Panc1 (cell line): ENCODE results near the gene PKP1. TPM values are rescaled to one million over a fixed set of nuclear protein-coding genes. Genes with fewer than 3 reads are reported as not detected.

Experiments
- ATAC-seq: fragments of 200-7000 bp; cut with Tn5 transposase; 2 replicates; pipeline ENCODE4 v1.9.1; 2020; ENCODE audit warnings: mild to moderate bottlenecking, moderate library complexity
- BruUV-seq: library from RNA; stranded (reverse); fragments of 400-500 nt; replicated peaks from 2 replicates; lab custom pipeline; 2021; lab: Mats Ljungman, UMichigan
- CTCF ChIA-PET: fragments of 300-600 bp; sonication (Branson Sonifier 250); formaldehyde crosslinking; loops from one replicate; lab custom pipeline; 2022; ENCODE audit warnings: antibody characterized with exemption; lab: Charles Lee
- POLR2A ChIA-PET: fragments of 300-600 bp; sonication (Branson Sonifier 250); formaldehyde crosslinking; loops from one replicate; lab custom pipeline; 2022; ENCODE audit warnings: antibody characterized with exemption; lab: Charles Lee
- DNase-seq: peaks from one replicate; pipeline ENCODE4 v3.0.0-alpha.2; 2010; ENCODE audit warnings: low read depth, low spot score
- H3K27ac ChIP-seq: 2 replicates; pipeline ENCODE4 v1.5.1; 2011; ENCODE audit warnings: mild to moderate bottlenecking, low read length, inconsistent platforms
- H3K27me3 ChIP-seq: fragments of 200-500 bp; sonication (Bioruptor generic); 2 replicates; pipeline ENCODE4 v1.6.0; 2014; ENCODE audit warnings: low read length, inconsistent platforms; ENCODE audit not compliant: control insufficient read depth, insufficient read depth
- H3K36me3 ChIP-seq: fragments of 200-500 bp; sonication (Bioruptor generic); 2 replicates; pipeline ENCODE4 v1.5.1; 2014; ENCODE audit warnings: inconsistent platforms, mild to moderate bottlenecking, low read length, moderate library complexity; ENCODE audit not compliant: control insufficient read depth, insufficient read depth
- H3K4me1 ChIP-seq: 2 replicates; pipeline ENCODE4 v1.5.1; 2011; ENCODE audit warnings: inconsistent platforms, mild to moderate bottlenecking, low read length, moderate library complexity; ENCODE audit not compliant: control insufficient read depth, insufficient read depth
- H3K4me3 ChIP-seq, 2 experiments: 2 replicates each; pipeline ENCODE4 v1.5.1; 2011 to 2012; ENCODE audit warnings: low read depth in 2 of 2, low read length in 2 of 2, mild to moderate bottlenecking in 2 of 2, inconsistent platforms in 1 of 2, moderate library complexity in 1 of 2
- H3K9me3 ChIP-seq: fragments of 200-500 bp; sonication (Bioruptor generic); 2 replicates; pipeline ENCODE4 v1.5.1; 2014; ENCODE audit warnings: low read depth, mild to moderate bottlenecking, inconsistent platforms, low read length, moderate library complexity; ENCODE audit not compliant: control insufficient read depth, insufficient read depth
- POLR2AphosphoS5 ChIP-seq: IDR thresholded peaks from 2 replicates; pipeline ENCODE4 v1.6.1; 2012; ENCODE audit warnings: mild to moderate bottlenecking, low read depth, low read length, moderate library complexity
- SIN3A ChIP-seq: IDR thresholded peaks from 2 replicates; pipeline ENCODE4 v1.6.1; 2012; ENCODE audit warnings: low read depth, mild to moderate bottlenecking, low read length, moderate library complexity, borderline replicate concordance; ENCODE audit not compliant: insufficient read depth
- TCF7L2 ChIP-seq: IDR thresholded peaks from 2 replicates; pipeline ENCODE4 v1.6.1; 2011; ENCODE audit warnings: mild to moderate bottlenecking, low read depth, low read length, inconsistent platforms
- in situ Hi-C: cut with HindIII; loops from 2 replicates; pipeline ENCODE4 v1.10.0; 2016; ENCODE audit warnings: low sequenced_read_pairs, low pct_unique_long_range_greater_than_20kb
- intact Hi-C: fragments of 100-400 bp; cut with micrococcal nuclease; formaldehyde crosslinking; loops from one replicate; pipeline ENCODE4 v1.10.0; 2022; ENCODE audit not compliant: unreplicated experiment
- total RNA-seq: library from RNA; stranded (reverse); gene quantifications from one replicate; pipeline ENCODE4 v1.2.1, GENCODE V29; 2021; ENCODE audit not compliant: unreplicated experiment
- TF ChIP-seq, protein P1 (sequence below), 2 experiments: IDR thresholded peaks; 2 replicates each; pipeline ENCODE4 v1.6.1; 2011 to 2012; ENCODE audit warnings: low read depth in 2 of 2, control low read depth in 1 of 2, low read length in 1 of 2, mild to moderate bottlenecking in 1 of 2, moderate library complexity in 1 of 2; ENCODE audit not compliant: insufficient read depth in 1 of 2
- TF ChIP-seq, protein P2 (sequence below): fragments of 450-650 bp; IDR thresholded peaks from 2 replicates; pipeline ENCODE4 v1.5.1; 2017; ENCODE audit warnings: mild to moderate bottlenecking

Gene PKP1
- total RNA-seq, 1 experiment from 2014 or later, result 0.44 TPM

GRCh38 chr1:201374364-201374763, 91.1 kb downstream of the PKP1 start:
- intact Hi-C loops, result no loop called here
- ATAC-seq (no peak), DNase-seq (no peak)
- Histone ChIP-seq H3K27me3 (peaks cover 14% of the 10 kb centered on the region), H3K27ac (no peak overlapping the region), H3K4me3 (no peak overlapping the region), H3K9me3 (no peaks in the 10 kb centered on the region), H3K4me1 (no peaks in the 10 kb centered on the region), H3K36me3 (no peaks in the 10 kb centered on the region)
- ChIA-PET POLR2A (no interaction called here), CTCF (no interaction called here)
- in situ Hi-C loops, result no loop called here
- no TSS peak for BruUV-seq
- TF ChIP-seq POLR2AphosphoS5 (no peak), TCF7L2 (no peak), SIN3A (no peak)
- TF ChIP-seq, protein P1, sequence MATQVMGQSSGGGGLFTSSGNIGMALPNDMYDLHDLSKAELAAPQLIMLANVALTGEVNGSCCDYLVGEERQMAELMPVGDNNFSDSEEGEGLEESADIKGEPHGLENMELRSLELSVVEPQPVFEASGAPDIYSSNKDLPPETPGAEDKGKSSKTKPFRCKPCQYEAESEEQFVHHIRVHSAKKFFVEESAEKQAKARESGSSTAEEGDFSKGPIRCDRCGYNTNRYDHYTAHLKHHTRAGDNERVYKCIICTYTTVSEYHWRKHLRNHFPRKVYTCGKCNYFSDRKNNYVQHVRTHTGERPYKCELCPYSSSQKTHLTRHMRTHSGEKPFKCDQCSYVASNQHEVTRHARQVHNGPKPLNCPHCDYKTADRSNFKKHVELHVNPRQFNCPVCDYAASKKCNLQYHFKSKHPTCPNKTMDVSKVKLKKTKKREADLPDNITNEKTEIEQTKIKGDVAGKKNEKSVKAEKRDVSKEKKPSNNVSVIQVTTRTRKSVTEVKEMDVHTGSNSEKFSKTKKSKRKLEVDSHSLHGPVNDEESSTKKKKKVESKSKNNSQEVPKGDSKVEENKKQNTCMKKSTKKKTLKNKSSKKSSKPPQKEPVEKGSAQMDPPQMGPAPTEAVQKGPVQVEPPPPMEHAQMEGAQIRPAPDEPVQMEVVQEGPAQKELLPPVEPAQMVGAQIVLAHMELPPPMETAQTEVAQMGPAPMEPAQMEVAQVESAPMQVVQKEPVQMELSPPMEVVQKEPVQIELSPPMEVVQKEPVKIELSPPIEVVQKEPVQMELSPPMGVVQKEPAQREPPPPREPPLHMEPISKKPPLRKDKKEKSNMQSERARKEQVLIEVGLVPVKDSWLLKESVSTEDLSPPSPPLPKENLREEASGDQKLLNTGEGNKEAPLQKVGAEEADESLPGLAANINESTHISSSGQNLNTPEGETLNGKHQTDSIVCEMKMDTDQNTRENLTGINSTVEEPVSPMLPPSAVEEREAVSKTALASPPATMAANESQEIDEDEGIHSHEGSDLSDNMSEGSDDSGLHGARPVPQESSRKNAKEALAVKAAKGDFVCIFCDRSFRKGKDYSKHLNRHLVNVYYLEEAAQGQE (IDR thresholded peaks at IDR 0.05; ENCODE audit: insufficient read depth in 1 of 2, low read depth in 2 of 2, low read length in 1 of 2), result no peak
- TF ChIP-seq, protein P2, sequence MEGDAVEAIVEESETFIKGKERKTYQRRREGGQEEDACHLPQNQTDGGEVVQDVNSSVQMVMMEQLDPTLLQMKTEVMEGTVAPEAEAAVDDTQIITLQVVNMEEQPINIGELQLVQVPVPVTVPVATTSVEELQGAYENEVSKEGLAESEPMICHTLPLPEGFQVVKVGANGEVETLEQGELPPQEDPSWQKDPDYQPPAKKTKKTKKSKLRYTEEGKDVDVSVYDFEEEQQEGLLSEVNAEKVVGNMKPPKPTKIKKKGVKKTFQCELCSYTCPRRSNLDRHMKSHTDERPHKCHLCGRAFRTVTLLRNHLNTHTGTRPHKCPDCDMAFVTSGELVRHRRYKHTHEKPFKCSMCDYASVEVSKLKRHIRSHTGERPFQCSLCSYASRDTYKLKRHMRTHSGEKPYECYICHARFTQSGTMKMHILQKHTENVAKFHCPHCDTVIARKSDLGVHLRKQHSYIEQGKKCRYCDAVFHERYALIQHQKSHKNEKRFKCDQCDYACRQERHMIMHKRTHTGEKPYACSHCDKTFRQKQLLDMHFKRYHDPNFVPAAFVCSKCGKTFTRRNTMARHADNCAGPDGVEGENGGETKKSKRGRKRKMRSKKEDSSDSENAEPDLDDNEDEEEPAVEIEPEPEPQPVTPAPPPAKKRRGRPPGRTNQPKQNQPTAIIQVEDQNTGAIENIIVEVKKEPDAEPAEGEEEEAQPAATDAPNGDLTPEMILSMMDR, result no peak

- in situ Hi-C loops (no loop called here), intact Hi-C loops (no loop called here)
- BruUV-seq, result no TSS peak
- no peaks in the 10 kb centered on the region for H3K9me3 ChIP-seq
- ATAC-seq (no peak), DNase-seq (no peak)
- TF ChIP-seq POLR2AphosphoS5 (no peak), TCF7L2 (no peak), SIN3A (no peak)
- TF ChIP-seq, protein P2, result no peak
- TF ChIP-seq, protein P1 (IDR thresholded peaks at IDR 0.05; ENCODE audit: insufficient read depth in 1 of 2, low read depth in 2 of 2, low read length in 1 of 2), result no peak
- no peak overlapping the region for H3K27ac ChIP-seq
- no peak overlapping the region for H3K4me3 ChIP-seq
- POLR2A ChIA-PET, result no interaction called here
- CTCF ChIA-PET, result no interaction called here
- no peaks in the 10 kb centered on the region for H3K36me3 ChIP-seq
- no peaks in the 10 kb centered on the region for H3K4me1 ChIP-seq
- H3K27me3 ChIP-seq, result peaks cover 14% of the 10 kb centered on the region
Measured at GRCh38 chr1:201375169-201375568, 91.9 kb downstream of the PKP1 start.
